Hair follicle dermal papilla cell (primary cell): Measurements from ENCODE around the gene PLXNB1. TPM values are rescaled to one million over a fixed set of nuclear protein-coding genes. Genes with fewer than 3 reads are reported as not detected.

ENCODE experiments used
- small RNA-seq: library from RNA; depleted of rRNA; stranded (forward); fragments of <200 nt; gene quantifications from one replicate; pipeline ENCODE3, GENCODE V24; 2012
- total RNA-seq: library from RNA; depleted of rRNA; stranded (reverse); fragments of >200 nt; gene quantifications from 2 replicates; pipeline ENCODE4 v1.2.3, GENCODE V29; 2012

PLXNB1 gene, protein sequence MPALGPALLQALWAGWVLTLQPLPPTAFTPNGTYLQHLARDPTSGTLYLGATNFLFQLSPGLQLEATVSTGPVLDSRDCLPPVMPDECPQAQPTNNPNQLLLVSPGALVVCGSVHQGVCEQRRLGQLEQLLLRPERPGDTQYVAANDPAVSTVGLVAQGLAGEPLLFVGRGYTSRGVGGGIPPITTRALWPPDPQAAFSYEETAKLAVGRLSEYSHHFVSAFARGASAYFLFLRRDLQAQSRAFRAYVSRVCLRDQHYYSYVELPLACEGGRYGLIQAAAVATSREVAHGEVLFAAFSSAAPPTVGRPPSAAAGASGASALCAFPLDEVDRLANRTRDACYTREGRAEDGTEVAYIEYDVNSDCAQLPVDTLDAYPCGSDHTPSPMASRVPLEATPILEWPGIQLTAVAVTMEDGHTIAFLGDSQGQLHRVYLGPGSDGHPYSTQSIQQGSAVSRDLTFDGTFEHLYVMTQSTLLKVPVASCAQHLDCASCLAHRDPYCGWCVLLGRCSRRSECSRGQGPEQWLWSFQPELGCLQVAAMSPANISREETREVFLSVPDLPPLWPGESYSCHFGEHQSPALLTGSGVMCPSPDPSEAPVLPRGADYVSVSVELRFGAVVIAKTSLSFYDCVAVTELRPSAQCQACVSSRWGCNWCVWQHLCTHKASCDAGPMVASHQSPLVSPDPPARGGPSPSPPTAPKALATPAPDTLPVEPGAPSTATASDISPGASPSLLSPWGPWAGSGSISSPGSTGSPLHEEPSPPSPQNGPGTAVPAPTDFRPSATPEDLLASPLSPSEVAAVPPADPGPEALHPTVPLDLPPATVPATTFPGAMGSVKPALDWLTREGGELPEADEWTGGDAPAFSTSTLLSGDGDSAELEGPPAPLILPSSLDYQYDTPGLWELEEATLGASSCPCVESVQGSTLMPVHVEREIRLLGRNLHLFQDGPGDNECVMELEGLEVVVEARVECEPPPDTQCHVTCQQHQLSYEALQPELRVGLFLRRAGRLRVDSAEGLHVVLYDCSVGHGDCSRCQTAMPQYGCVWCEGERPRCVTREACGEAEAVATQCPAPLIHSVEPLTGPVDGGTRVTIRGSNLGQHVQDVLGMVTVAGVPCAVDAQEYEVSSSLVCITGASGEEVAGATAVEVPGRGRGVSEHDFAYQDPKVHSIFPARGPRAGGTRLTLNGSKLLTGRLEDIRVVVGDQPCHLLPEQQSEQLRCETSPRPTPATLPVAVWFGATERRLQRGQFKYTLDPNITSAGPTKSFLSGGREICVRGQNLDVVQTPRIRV (N-terminal part only)
- total RNA-seq, result 15.4 and 21.1 TPM in 2 replicates

DNA sequence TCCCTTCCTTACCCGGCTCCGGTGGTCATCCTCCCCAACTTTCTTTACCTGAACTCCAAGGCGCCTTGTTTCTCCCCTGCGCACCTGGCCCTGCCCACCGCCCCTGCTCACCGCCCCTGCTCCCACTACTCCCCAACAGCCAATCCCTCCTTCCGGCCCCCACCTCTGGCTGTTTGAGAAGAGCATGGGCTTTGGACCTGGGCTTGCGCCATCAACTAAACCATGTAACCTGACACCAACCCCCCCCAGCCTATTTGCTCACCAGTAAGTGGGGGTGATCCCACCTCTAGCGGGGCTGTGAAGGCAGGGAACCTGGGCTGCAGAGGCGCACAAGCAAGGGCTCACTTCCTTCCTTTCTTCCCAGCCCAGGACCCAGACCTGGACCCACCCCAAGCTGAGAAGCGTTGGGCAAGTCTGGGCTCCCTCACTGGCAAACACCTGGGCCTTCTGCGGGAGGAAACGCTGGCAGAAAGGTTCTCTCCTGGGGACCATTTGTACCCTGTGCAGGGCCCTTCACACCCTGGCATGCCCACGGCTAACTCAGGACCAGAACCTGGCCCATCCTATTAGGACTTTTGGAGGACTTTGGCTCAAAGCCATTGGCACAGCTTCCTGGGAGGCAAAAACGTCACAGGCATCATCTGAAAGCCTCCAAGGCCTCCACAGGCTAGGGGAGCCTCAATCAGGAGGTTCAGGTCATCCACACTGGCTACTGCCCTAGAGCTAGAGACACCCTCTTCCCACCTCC is at the start of gene PLXNB1:
Gene PLXNB1 (minus strand): TSS at position 127 of the 748 bp plus-strand sequence. CDS start 5,475 bp downstream, outside the sequence.

GRCh38 chr3:48446425-48447193 is 16.7 kb upstream of the PLXNB1 start, which contains the start of gene ATRIP:
Gene ATRIP, plus strand, starts transcription at chr3:48446737. Its CDS starts 109 bp downstream, at chr3:48446846.

DNA sequence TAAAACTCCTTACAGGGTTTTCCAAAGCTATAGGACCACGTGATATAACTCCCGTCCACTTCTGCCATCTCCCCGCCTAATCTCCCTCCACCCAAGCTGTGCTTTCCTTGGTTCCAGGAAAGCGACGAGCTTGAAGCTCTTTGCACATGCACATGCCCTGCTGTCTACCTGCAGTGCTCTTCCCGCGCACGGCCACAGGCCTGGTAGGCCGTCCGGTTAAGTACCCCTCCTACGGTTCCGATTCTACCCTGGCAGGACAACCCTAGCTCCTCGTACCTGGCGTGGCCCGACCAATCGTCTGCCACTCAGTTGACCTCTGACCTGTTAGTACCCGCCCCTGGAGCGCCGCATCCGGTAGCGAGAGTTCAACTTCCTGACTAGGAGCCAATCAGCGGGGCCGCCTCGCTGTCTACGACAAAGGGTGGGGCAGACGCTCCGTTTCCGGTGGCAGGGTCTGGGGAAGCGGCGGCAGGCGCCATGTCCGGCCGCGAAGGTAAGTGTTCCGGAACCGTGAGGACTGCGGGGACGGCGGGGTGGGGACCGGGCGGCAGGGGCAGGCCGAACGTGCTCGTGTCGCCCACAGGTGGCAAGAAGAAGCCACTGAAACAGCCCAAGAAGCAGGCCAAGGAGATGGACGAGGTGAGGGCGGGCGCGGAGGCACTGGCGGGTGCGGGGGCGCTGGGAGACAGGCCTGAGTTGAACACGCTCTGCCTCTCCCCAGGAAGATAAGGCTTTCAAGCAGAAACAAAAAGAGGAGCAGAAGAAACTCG is 10.1 kb upstream of the PLXNB1 start, which contains the start of the genes CCDC51 and TMA7:
Gene CCDC51 (minus strand): TSS at position 300 of the 770 bp plus-strand sequence. CDS start 4,991 bp downstream, outside the sequence.
Gene TMA7 (plus strand): TSS at position 438 of the 770 bp plus-strand sequence. CDS start 40 bp downstream, at position 478.

DNA sequence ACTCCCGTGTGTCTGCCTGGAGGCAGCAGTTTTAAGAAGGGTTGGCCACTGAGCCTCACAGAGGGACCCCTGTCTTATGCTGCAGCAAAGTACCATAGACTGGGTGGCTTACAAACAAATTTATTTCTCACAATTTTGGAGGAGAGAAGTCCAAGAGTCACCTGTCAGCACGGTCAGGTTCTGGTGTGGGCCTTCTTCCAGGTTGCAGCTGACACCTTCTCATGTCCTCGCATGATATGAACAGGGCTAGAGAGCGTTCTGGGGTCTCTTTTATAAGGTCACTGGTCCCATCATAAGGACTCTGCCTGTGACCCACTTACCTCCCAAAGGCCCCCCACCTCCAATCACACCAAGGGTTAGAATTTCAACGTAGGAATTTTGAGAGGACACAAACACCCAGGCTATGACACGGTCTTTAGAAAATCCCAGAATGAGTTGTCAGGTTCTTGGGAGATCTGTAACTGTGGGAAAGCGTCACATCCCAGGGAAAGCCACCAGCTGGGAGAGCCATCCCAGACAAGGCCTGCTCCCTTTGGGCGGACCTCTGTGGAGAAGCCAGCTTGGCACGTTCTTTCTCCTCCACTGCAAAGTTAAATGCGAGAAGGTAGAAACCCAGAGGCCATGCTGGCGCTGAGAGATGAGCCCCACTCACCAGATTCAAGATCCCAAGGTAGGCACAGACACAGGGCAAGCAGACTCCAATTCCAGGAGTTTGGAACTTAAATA is 58.1 kb downstream of the PLXNB1 start, which contains the start of gene FBXW12:
Gene FBXW12 (plus strand): TSS at position 569 of the 726 bp plus-strand sequence. CDS start 549 bp downstream, outside the sequence.

Small RNA genes lying within 50 kb of the gene (small RNA-seq; reads per million reads assigned to genes)
- gene RN7SL321P, result not detected

Other genes with a start within 250 kb of the PLXNB1 start
- gene CDC25A, start 241.7 kb downstream of the PLXNB1 start, total RNA-seq, result 1.8 and 2.8 TPM in 2 replicates
- not detected in 2 replicates for gene CAMP, start 206.6 kb downstream of the PLXNB1 start, total RNA-seq
- gene ZNF589, start 189.0 kb downstream of the PLXNB1 start, total RNA-seq, result 7.3 and 10.2 TPM in 2 replicates
- gene NME6, start 128.7 kb downstream of the PLXNB1 start, total RNA-seq, result 28.4 and 29.4 TPM in 2 replicates
- gene SPINK8, start 96.4 kb downstream of the PLXNB1 start, total RNA-seq, result not detected in 2 replicates
- gene FBXW12, start 57.9 kb downstream of the PLXNB1 start, total RNA-seq, result 0.12 and 0.32 TPM in 2 replicates
- gene CCDC51, start 10.0 kb upstream of the PLXNB1 start, total RNA-seq, result 8.0 and 10.6 TPM in 2 replicates
- gene TMA7, start 10.2 kb upstream of the PLXNB1 start, total RNA-seq, result 59.2 and 74.0 TPM in 2 replicates
- gene ATRIP, start 16.7 kb upstream of the PLXNB1 start, total RNA-seq, result 4.1 and 4.7 TPM in 2 replicates
- gene SHISA5, start 74.1 kb upstream of the PLXNB1 start, total RNA-seq, result 116 TPM in 2 replicates
- gene PFKFB4, start 126.7 kb upstream of the PLXNB1 start, total RNA-seq, result 12.8 and 15.7 TPM in 2 replicates
- gene UCN2, start 133.7 kb upstream of the PLXNB1 start, total RNA-seq, result 2.6 and 2.9 TPM in 2 replicates
- 57.8 and 66.9 TPM in 2 replicates for gene COL7A1, start 165.2 kb upstream of the PLXNB1 start, total RNA-seq
- gene UQCRC1, start 179.6 kb upstream of the PLXNB1 start, total RNA-seq, result 311 and 364 TPM in 2 replicates
- gene TMEM89, start 191.7 kb upstream of the PLXNB1 start, total RNA-seq, result not detected in 2 replicates
- 25.3 and 35.4 TPM in 2 replicates for gene SLC26A6, start 205.4 kb upstream of the PLXNB1 start, total RNA-seq
- gene CELSR3, start 232.8 kb upstream of the PLXNB1 start, total RNA-seq, result 1.3 and 1.6 TPM in 2 replicates